Gastrocnemius medialis (tissue), 4 donors: ENCODE data around the gene GNRHR.

Source experiments
- CTCF ChIP-seq, 5 experiments: fragments of 450-650 bp in 3 of 5; fragments of 200-600 bp in 2 of 5; sonication (generic) in 2 of 5; IDR thresholded peaks in 4 of 5; conservative IDR thresholded peaks in 1 of 5; 1 replicate in 4 of 5; 2 replicates in 1 of 5; pipeline ENCODE4 v1.5.1; 2016 to 2019; ENCODE audit warnings: antibody characterized with exemption in 5 of 5, mild to moderate bottlenecking in 3 of 5, moderate library complexity in 3 of 5
- POLR2A ChIP-seq, 2 donors: fragments of 450-650 bp; IDR thresholded peaks; one replicate each; pipeline ENCODE4 v1.6.1; 2017; ENCODE audit warnings: antibody characterized with exemption in 2 of 2, mild to moderate bottlenecking in 2 of 2, moderate library complexity in 2 of 2

GRCh38 chr4:67750691-67751090, 3.5 kb downstream of the GNRHR start:
- TF ChIP-seq CTCF (IDR thresholded peaks at IDR 0.05 in 4 of 5, conservative IDR thresholded peaks at IDR 0.05 in 1 of 5) (no peak), POLR2A (IDR thresholded peaks at IDR 0.05) (no peak)
